Activated T-helper 2 cell treated with anti-CD3 and anti-CD28 coated beads, Interferon-gamma antibody, Interleukin-2, Interleukin-4, amounts not matched to agents 10 μg/mL and 5 μg/mL and 100 μg/mL, durations not matched to agents 14 hours and 24 hours and 36 hours (primary cell): ENCODE measurements around the gene KIAA1755. TPM values are rescaled to one million over a fixed set of nuclear protein-coding genes. Genes with fewer than 3 reads are reported as not detected.

Source experiments
- DNase-seq: peaks from one replicate; pipeline ENCODE4 v3.0.0; 2021; ENCODE audit warnings: low spot score
- H3K27ac Mint-ChIP-seq: one replicate; pipeline ENCODE4 v1.8.0; 2021; ENCODE audit warnings: mixed read lengths
- H3K27me3 Mint-ChIP-seq: one replicate; pipeline ENCODE4 v1.8.0; 2021; ENCODE audit warnings: low read depth, mixed read lengths
- H3K36me3 Mint-ChIP-seq: one replicate; pipeline ENCODE4 v1.8.0; 2021; ENCODE audit warnings: low read depth, mixed read lengths
- H3K4me1 Mint-ChIP-seq: one replicate; pipeline ENCODE4 v1.8.0; 2021; ENCODE audit warnings: low read depth, mixed read lengths
- H3K4me3 Mint-ChIP-seq: one replicate; pipeline ENCODE4 v1.8.0; 2021; ENCODE audit warnings: low read depth, mild to moderate bottlenecking, moderate library complexity, mixed read lengths
- H3K9me3 Mint-ChIP-seq: one replicate; pipeline ENCODE4 v1.8.0; 2021; ENCODE audit warnings: mixed read lengths
- intact Hi-C: fragments of 100-400 bp; cut with micrococcal nuclease; formaldehyde crosslinking; loops from one replicate; pipeline ENCODE4 v1.15.1; 2023
- total RNA-seq: library from RNA; stranded (reverse); gene quantifications from 2 replicates; pipeline ENCODE4 v1.2.3, GENCODE V29; 2022

The KIAA1755 gene
- total RNA-seq, 1 donor from 2014 or later: not detected

GRCh38 chr20:38181971-38182370 lies 78.6 kb downstream of the KIAA1755 start:
- Mint-ChIP-seq H3K4me3 (no peak overlapping the region), H3K36me3 (no peaks in the 10 kb centered on the region), H3K27me3 (peaks cover 12% of the 10 kb centered on the region), H3K9me3 (no peaks in the 10 kb centered on the region), H3K4me1 (no peaks in the 10 kb centered on the region), H3K27ac (no peak overlapping the region)
- no peak for DNase-seq
- intact Hi-C loops: no loop called here

GRCh38 chr20:38181207-38181801 lies 79.2 kb downstream of the KIAA1755 start:
- no peak overlapping the region for H3K27ac Mint-ChIP-seq
- intact Hi-C loops: no loop called here
- no peaks in the 10 kb centered on the region for H3K36me3 Mint-ChIP-seq

GRCh38 chr20:38180781-38181180 lies 79.8 kb downstream of the KIAA1755 start:
- no peak for DNase-seq
- no peak overlapping the region for H3K4me3 Mint-ChIP-seq
- intact Hi-C loops: no loop called here
- no peaks in the 10 kb centered on the region for H3K9me3 Mint-ChIP-seq
- no peak overlapping the region for H3K27ac Mint-ChIP-seq
- no peaks in the 10 kb centered on the region for H3K36me3 Mint-ChIP-seq
- no peaks in the 10 kb centered on the region for H3K4me1 Mint-ChIP-seq
- H3K27me3 Mint-ChIP-seq: peaks cover 8% of the 10 kb centered on the region

More at GRCh38 chr20:38181207-38181801, 79.2 kb downstream of the KIAA1755 start:
- Mint-ChIP-seq H3K9me3 (no peaks in the 10 kb centered on the region), H3K27me3 (peaks cover 9% of the 10 kb centered on the region), H3K4me1 (no peaks in the 10 kb centered on the region), H3K4me3 (no peak overlapping the region)
- no peak for DNase-seq

DNA sequence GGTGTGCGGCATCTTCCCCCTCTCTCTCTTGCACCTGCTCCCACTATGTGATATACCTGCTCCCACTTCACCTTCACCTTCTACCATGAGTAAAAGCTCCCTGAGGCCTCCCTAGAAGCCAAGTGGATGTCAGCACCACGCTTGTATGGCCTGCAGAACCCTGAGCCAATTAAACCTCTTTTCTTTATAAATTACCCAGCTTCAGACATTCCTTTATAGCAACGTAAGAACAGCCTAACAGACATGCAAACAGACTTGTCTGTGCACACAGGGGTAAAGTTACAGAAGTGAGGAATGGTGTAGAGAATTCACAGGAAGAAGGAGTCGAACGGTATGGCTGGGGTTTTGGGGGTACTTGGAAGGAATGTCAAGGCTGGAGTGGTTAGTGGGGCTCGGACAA lies 80.7 kb downstream of the KIAA1755 start:
- Mint-ChIP-seq H3K27ac (no peak overlapping the region), H3K4me1 (no peaks in the 10 kb centered on the region), H3K9me3 (no peaks in the 10 kb centered on the region), H3K4me3 (no peak overlapping the region), H3K27me3 (peaks cover 5% of the 10 kb centered on the region), H3K36me3 (no peaks in the 10 kb centered on the region)
- intact Hi-C loops: no loop called here
- DNase-seq: no peak

GRCh38 chr20:38178581-38178980 lies 82.0 kb downstream of the KIAA1755 start:
- no peak for DNase-seq
- H3K27ac Mint-ChIP-seq: no peak overlapping the region
- H3K9me3 Mint-ChIP-seq: no peaks in the 10 kb centered on the region
- no peak overlapping the region for H3K4me3 Mint-ChIP-seq
- intact Hi-C loops: no loop called here
- no peaks in the 10 kb centered on the region for H3K4me1 Mint-ChIP-seq
- H3K36me3 Mint-ChIP-seq: no peaks in the 10 kb centered on the region
- peaks cover 3% of the 10 kb centered on the region for H3K27me3 Mint-ChIP-seq

- DNase-seq: no peak
- no peak overlapping the region for H3K27ac Mint-ChIP-seq
- intact Hi-C loops: no loop called here
- no peaks in the 10 kb centered on the region for H3K9me3 Mint-ChIP-seq
- no peaks in the 10 kb centered on the region for H3K36me3 Mint-ChIP-seq
- no peaks in the 10 kb centered on the region for H3K4me1 Mint-ChIP-seq
- H3K4me3 Mint-ChIP-seq: no peak overlapping the region
- peaks cover 3% of the 10 kb centered on the region for H3K27me3 Mint-ChIP-seq
Measured at GRCh38 chr20:38178065-38178491, 82.5 kb downstream of the KIAA1755 start.

DNA sequence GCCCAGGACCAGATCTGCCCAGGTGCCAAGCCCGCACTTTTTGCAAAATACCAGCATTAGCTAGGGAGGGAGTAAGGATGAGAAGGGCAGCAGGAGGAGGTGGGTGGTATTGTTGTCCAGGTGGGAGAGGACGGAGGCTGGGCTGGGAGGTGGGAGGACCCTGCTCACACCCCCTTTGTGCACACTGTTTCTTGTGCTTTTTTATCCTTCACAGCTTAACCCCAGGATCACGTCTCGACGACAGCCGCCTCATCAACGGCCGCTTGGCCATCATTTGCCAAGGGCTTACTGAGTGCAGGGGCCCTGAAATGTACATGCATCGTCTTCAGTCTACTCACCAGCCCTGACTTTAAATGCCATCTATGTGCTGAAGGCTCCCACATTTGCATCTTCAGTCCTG lies 83.3 kb downstream of the KIAA1755 start:
- H3K4me3 Mint-ChIP-seq: no peak overlapping the region
- peaks cover 5% of the 10 kb centered on the region for H3K27me3 Mint-ChIP-seq
- no peaks in the 10 kb centered on the region for H3K4me1 Mint-ChIP-seq
- H3K9me3 Mint-ChIP-seq: no peaks in the 10 kb centered on the region
- H3K36me3 Mint-ChIP-seq: no peaks in the 10 kb centered on the region
- intact Hi-C loops: no loop called here
- H3K27ac Mint-ChIP-seq: no peak overlapping the region
- no peak for DNase-seq

- no peak overlapping the region for H3K4me3 Mint-ChIP-seq
- peaks cover 8% of the 10 kb centered on the region for H3K27me3 Mint-ChIP-seq
- intact Hi-C loops: no loop called here
- H3K27ac Mint-ChIP-seq: no peak overlapping the region
- DNase-seq: no peak
- H3K36me3 Mint-ChIP-seq: no peaks in the 10 kb centered on the region
- no peaks in the 10 kb centered on the region for H3K9me3 Mint-ChIP-seq
- H3K4me1 Mint-ChIP-seq: no peaks in the 10 kb centered on the region
Measured at GRCh38 chr20:38175304-38176180, 85.0 kb downstream of the KIAA1755 start.

GRCh38 chr20:38173237-38174156 lies 87.0 kb downstream of the KIAA1755 start:
- Mint-ChIP-seq H3K27ac (no peak overlapping the region), H3K27me3 (peaks cover 8% of the 10 kb centered on the region), H3K4me3 (no peak overlapping the region), H3K9me3 (no peaks in the 10 kb centered on the region), H3K36me3 (no peaks in the 10 kb centered on the region), H3K4me1 (peaks cover 3% of the 10 kb centered on the region)
- intact Hi-C loops: no loop called here
- no peak for DNase-seq

GRCh38 chr20:38172408-38172807 lies 88.1 kb downstream of the KIAA1755 start:
- Mint-ChIP-seq H3K4me1 (peaks cover 6% of the 10 kb centered on the region), H3K27me3 (peaks cover 8% of the 10 kb centered on the region), H3K9me3 (no peaks in the 10 kb centered on the region), H3K4me3 (no peak overlapping the region), H3K27ac (no peak overlapping the region), H3K36me3 (no peaks in the 10 kb centered on the region)
- intact Hi-C loops: no loop called here
- DNase-seq: no peak

- H3K4me3 Mint-ChIP-seq: no peak overlapping the region
- H3K27me3 Mint-ChIP-seq: peaks cover 8% of the 10 kb centered on the region
- H3K27ac Mint-ChIP-seq: no peak overlapping the region
- intact Hi-C loops: no loop called here
- H3K36me3 Mint-ChIP-seq: no peaks in the 10 kb centered on the region
- DNase-seq: no peak
- H3K9me3 Mint-ChIP-seq: no peaks in the 10 kb centered on the region
- H3K4me1 Mint-ChIP-seq: peaks cover 6% of the 10 kb centered on the region
Measured at GRCh38 chr20:38171675-38172043, 88.9 kb downstream of the KIAA1755 start.

DNA sequence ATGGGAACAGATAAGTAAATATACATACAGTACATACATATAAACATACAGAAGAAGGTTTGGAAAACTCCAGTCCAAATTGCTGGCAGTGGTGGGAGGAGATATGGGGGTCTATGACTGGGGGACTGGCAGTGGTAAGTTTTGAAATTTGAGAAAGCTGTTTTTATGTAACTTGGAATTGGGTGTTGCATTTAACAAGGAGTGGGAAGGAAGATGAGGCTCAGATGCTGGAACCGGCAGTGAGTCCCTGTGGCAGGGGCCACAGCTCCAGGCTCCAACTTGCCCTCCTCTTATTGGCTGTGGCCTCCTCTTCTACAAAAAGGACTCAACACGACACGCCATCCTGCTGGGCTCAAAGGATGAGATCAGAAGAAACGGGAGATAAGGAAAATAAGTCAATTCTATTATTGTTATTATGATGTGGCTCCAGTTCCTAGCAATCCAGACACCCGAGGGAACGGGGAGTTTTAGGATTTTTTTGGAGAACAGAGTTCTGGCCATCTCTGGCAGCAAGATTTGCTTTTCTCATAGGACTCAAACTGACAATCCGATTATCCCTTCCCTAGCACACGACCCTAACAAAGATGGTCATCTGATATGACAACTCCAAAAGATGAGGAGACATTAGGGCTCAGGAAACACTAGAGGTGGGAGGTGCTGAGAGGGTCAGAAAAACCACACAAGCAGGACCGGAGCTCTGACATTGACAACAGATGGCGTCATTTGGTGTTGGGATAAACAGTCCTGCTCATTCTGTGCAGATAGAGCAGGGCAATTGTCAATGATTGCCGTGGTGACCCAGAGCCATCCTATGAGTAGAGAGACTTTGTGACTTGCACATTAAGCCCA lies 89.5 kb downstream of the KIAA1755 start:
- no peak for DNase-seq
- intact Hi-C loops: no loop called here
- Mint-ChIP-seq H3K4me1 (peaks cover 6% of the 10 kb centered on the region), H3K36me3 (no peaks in the 10 kb centered on the region), H3K9me3 (no peaks in the 10 kb centered on the region), H3K4me3 (no peak overlapping the region), H3K27ac (no peak overlapping the region), H3K27me3 (peaks cover 11% of the 10 kb centered on the region)
